PC-9 (cell line): ENCODE data around the gene MSH4.

Experiments
- CTCF ChIP-seq: fragments of 200-600 bp; sonication (generic); conservative IDR thresholded peaks from 2 replicates; pipeline ENCODE4 v1.6.1; 2017; ENCODE audit warnings: mixed run types, antibody characterized with exemption, mild to moderate bottlenecking, moderate library complexity
- EZH2 ChIP-seq: fragments of 200-600 bp; sonication (generic); IDR thresholded peaks from 2 replicates; pipeline ENCODE4 v1.8.0; 2017; ENCODE audit warnings: antibody characterized with exemption, low read depth

- no peak for TF ChIP-seq CTCF
- TF ChIP-seq EZH2: no peak
Observed at GRCh38 chr1:75792091-75792490, 4.6 kb upstream of the MSH4 start.
